Measurements from ENCODE around the gene CHN1.

The CHN1 gene

GRCh38 chr2:174918886-174919526 is 86.2 kb downstream of the CHN1 start:
- DNase-seq, result no peak

GRCh38 chr2:174916270-174916930 is 88.8 kb downstream of the CHN1 start:
- DNase-seq, result no peak

- DNase-seq, result no peak
These were observed 90.1 kb downstream of the CHN1 start for GRCh38 chr2:174914853-174915760.

- no peak for DNase-seq
These were observed 96.9 kb downstream of the CHN1 start for GRCh38 chr2:174908284-174908683.

GRCh38 chr2:174903264-174903556 is 102.0 kb downstream of the CHN1 start:
- DNase-seq, result no peak

GRCh38 chr2:174902506-174903263 is 102.5 kb downstream of the CHN1 start:
- no peak for DNase-seq

- DNase-seq, result no peak
These were observed 104.1 kb downstream of the CHN1 start for GRCh38 chr2:174901075-174901474.

GRCh38 chr2:174897286-174897685 is 107.9 kb downstream of the CHN1 start:
- no peak for DNase-seq

- DNase-seq, result no peak
These were observed 112.2 kb downstream of the CHN1 start for GRCh38 chr2:174893018-174893417.

GRCh38 chr2:174892546-174892945 is 112.6 kb downstream of the CHN1 start:
- DNase-seq, result no peak

GRCh38 chr2:174888646-174889271 is 116.4 kb downstream of the CHN1 start:
- DNase-seq, result no peak

GRCh38 chr2:174888146-174888545 is 117.0 kb downstream of the CHN1 start:
- DNase-seq, result no peak

GRCh38 chr2:174882416-174882815 is 122.8 kb downstream of the CHN1 start:
- DNase-seq, result no peak

- DNase-seq, result no peak
These were observed 123.5 kb downstream of the CHN1 start for GRCh38 chr2:174881678-174882077.

- DNase-seq, result no peak
These were observed 126.5 kb downstream of the CHN1 start for GRCh38 chr2:174878537-174879147.

GRCh38 chr2:174877751-174878150 is 127.4 kb downstream of the CHN1 start:
- no peak for DNase-seq

- no peak for DNase-seq
These were observed 127.9 kb downstream of the CHN1 start for GRCh38 chr2:174877301-174877700.

GRCh38 chr2:174874085-174874484 is 131.1 kb downstream of the CHN1 start:
- DNase-seq, result no peak

GRCh38 chr2:174873471-174873870 is 131.7 kb downstream of the CHN1 start:
- DNase-seq, result no peak

- no peak for DNase-seq
These were observed 134.4 kb downstream of the CHN1 start for GRCh38 chr2:174870787-174871186.

GRCh38 chr2:174868878-174869277 is 136.3 kb downstream of the CHN1 start:
- no peak for DNase-seq

- no peak for DNase-seq
These were observed 138.8 kb downstream of the CHN1 start for GRCh38 chr2:174866421-174866820.

Measured in NCI-H226 (cell line).